NB4 (cell line): ENCODE data around the gene CRYBB1.

Experiments used
- MAX ChIP-seq: IDR thresholded peaks from 2 replicates; pipeline ENCODE4 v1.6.1; 2011; ENCODE audit warnings: low read depth, low read length
- MYC ChIP-seq: IDR thresholded peaks from 2 replicates; pipeline ENCODE4 v1.6.1; 2011; ENCODE audit warnings: low read depth, low read length
- POLR2A ChIP-seq: IDR thresholded peaks from 2 replicates; pipeline ENCODE4 v1.6.1; 2011; ENCODE audit warnings: mild to moderate bottlenecking; ENCODE audit not compliant: insufficient read length; ENCODE audit errors: extremely low read depth
- TF ChIP-seq, protein P1 (sequence below): IDR thresholded peaks from one replicate; pipeline ENCODE4 v1.5.1; 2012; ENCODE audit warnings: low read depth, low read length

DNA sequence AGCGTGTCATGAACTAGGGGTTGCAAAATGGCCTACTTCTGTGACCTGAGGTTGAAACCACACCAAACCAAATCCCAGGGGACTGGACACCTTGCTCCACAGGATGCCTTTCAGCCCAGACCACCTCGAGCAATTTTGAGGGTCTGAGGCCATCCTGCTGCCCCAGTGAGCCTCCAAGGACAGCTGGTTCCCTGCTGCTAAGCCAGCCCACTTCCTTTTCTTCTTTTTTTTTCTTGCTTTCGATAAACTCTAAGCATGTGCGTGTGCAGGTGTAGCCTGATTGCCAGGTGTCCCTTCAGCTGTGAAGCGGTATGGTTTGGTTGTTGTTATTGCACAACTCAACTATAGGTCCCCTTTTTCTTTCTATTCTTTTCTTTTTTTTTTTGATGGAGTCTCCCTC is 2.7 kb downstream of the CRYBB1 start:
- TF ChIP-seq, protein P1, sequence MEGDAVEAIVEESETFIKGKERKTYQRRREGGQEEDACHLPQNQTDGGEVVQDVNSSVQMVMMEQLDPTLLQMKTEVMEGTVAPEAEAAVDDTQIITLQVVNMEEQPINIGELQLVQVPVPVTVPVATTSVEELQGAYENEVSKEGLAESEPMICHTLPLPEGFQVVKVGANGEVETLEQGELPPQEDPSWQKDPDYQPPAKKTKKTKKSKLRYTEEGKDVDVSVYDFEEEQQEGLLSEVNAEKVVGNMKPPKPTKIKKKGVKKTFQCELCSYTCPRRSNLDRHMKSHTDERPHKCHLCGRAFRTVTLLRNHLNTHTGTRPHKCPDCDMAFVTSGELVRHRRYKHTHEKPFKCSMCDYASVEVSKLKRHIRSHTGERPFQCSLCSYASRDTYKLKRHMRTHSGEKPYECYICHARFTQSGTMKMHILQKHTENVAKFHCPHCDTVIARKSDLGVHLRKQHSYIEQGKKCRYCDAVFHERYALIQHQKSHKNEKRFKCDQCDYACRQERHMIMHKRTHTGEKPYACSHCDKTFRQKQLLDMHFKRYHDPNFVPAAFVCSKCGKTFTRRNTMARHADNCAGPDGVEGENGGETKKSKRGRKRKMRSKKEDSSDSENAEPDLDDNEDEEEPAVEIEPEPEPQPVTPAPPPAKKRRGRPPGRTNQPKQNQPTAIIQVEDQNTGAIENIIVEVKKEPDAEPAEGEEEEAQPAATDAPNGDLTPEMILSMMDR, result no peak
- no peak for TF ChIP-seq POLR2A
- no peak for TF ChIP-seq MAX
- TF ChIP-seq MYC, result no peak
